GM21529 (cell line): ENCODE measurements around the gene RBM45.
"Not testable (repeated sequence)": the region's sequence is repeated elsewhere in the genome, so short reads cannot be mapped to it uniquely, and the experiment has no call there.

Experiments used
- ATAC-seq: cut with Tn5 transposase; IDR thresholded peaks from one replicate; pipeline ENCODE4 v1.9.1; 2021; ENCODE audit not compliant: unreplicated experiment

RBM45 gene

GRCh38 chr2:178105566-178105965 is 6.7 kb upstream of the RBM45 start:
- no peak for ATAC-seq

- ATAC-seq, result no peak
These were observed 6.2 kb upstream of the RBM45 start for GRCh38 chr2:178106053-178106452.

GRCh38 chr2:178108176-178108575 is 4.1 kb upstream of the RBM45 start:
- ATAC-seq, result no peak

GRCh38 chr2:178109813-178110212 is 2.4 kb upstream of the RBM45 start:
- no peak for ATAC-seq

- no peak for ATAC-seq
These were observed 1.6 kb upstream of the RBM45 start for GRCh38 chr2:178110681-178111080.

- ATAC-seq, result peak; percentile 0
These were observed 494 bp upstream of the RBM45 start for GRCh38 chr2:178111743-178112142.

- ATAC-seq, result peak; percentile 45
These were observed 2.2 kb downstream of the RBM45 start for GRCh38 chr2:178114462-178114861.

GRCh38 chr2:178115271-178115670 is 3.0 kb downstream of the RBM45 start:
- ATAC-seq, result no peak

- ATAC-seq, result no peak
These were observed 5.5 kb downstream of the RBM45 start for GRCh38 chr2:178117725-178118124.

GRCh38 chr2:178119179-178119922 is 7.1 kb downstream of the RBM45 start:
- no peak for ATAC-seq

- ATAC-seq, result no peak
These were observed 10.9 kb downstream of the RBM45 start for GRCh38 chr2:178123163-178123562.

- ATAC-seq, result no peak
These were observed 12.9 kb downstream of the RBM45 start for GRCh38 chr2:178125125-178125524.

- no peak for ATAC-seq
These were observed 13.6 kb downstream of the RBM45 start for GRCh38 chr2:178125862-178126261.

- ATAC-seq, result no peak
These were observed 16.8 kb downstream of the RBM45 start for GRCh38 chr2:178128836-178129630.

- ATAC-seq, result no peak
These were observed 24.2 kb downstream of the RBM45 start for GRCh38 chr2:178136321-178137025.

GRCh38 chr2:178142274-178143065 is 30.2 kb downstream of the RBM45 start:
- ATAC-seq, result no peak

GRCh38 chr2:178143481-178143880 is 31.2 kb downstream of the RBM45 start:
- no peak for ATAC-seq

- no peak for ATAC-seq
These were observed 39.8 kb downstream of the RBM45 start for GRCh38 chr2:178152033-178152432.

GRCh38 chr2:178152542-178152941 is 40.3 kb downstream of the RBM45 start:
- no peak for ATAC-seq

- no peak for ATAC-seq
These were observed 40.7 kb downstream of the RBM45 start for GRCh38 chr2:178152977-178153376.

GRCh38 chr2:178153878-178154277 is 41.6 kb downstream of the RBM45 start:
- ATAC-seq, result not testable (repeated sequence)
